Testis (tissue), 2 donors: ENCODE results near the gene PEX10.

ENCODE experiments used
- POLR2A ChIP-seq: fragments of 450-650 bp; IDR thresholded peaks from one replicate; pipeline ENCODE4 v1.6.1; 2017; ENCODE audit warnings: antibody characterized with exemption, mild to moderate bottlenecking, moderate library complexity
- TF ChIP-seq, protein P1 (sequence below), 3 experiments: fragments of 450-650 bp in 2 of 3; fragments of 200-600 bp in 1 of 3; sonication (generic) in 1 of 3; IDR thresholded peaks; one replicate each; pipeline ENCODE4 v1.5.1; 2016 to 2019; ENCODE audit warnings: antibody characterized with exemption in 3 of 3, mild to moderate bottlenecking in 2 of 3, moderate library complexity in 1 of 3

DNA sequence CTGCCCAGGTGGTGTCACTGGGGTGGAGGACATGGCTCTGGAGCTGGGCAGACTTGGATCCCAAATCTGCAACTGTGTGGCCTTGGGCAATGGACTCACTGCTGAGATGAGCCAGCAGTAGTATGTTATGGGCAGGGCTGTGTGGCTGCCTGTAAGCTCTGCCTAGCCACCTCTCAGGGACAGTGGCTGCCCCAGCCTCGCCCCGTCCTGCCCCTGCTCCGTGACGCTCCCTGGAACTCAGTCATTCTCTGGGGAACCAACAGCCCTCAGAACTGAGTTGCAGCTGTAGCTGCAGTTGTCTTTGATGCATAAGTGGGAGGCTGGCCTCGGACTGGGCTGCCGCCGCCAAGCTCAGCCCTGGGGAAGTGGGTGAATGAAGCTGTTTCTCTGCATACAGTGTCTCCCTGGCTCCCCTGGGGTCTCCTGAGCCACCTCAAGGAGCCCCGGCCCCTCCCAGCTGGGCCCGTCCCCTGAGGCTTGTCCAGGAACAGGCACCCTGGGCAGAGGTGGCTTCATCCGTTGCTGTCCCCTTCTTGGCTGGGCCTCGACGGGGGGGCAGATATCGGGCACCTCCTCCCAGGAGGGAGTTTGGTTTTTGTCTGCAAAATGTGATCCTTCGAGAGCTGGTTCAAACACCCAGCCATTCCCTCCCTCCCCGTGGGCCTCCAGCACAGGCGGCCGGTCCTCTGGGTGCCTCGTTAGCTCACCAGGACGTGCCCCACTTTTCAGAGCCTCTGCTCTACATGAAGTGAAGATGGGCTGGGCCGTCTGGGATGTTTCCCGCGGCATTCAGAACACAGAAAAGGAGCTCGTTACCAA lies 37.5 kb upstream of the PEX10 start:
- TF ChIP-seq, protein P1, sequence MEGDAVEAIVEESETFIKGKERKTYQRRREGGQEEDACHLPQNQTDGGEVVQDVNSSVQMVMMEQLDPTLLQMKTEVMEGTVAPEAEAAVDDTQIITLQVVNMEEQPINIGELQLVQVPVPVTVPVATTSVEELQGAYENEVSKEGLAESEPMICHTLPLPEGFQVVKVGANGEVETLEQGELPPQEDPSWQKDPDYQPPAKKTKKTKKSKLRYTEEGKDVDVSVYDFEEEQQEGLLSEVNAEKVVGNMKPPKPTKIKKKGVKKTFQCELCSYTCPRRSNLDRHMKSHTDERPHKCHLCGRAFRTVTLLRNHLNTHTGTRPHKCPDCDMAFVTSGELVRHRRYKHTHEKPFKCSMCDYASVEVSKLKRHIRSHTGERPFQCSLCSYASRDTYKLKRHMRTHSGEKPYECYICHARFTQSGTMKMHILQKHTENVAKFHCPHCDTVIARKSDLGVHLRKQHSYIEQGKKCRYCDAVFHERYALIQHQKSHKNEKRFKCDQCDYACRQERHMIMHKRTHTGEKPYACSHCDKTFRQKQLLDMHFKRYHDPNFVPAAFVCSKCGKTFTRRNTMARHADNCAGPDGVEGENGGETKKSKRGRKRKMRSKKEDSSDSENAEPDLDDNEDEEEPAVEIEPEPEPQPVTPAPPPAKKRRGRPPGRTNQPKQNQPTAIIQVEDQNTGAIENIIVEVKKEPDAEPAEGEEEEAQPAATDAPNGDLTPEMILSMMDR (IDR thresholded peaks at IDR 0.05), result no peak
- no peak for TF ChIP-seq POLR2A
